WI38 (cell line): ENCODE data around the gene SMCHD1.
"Not testable (repeated sequence)": the region's sequence is repeated elsewhere in the genome, so short reads cannot be mapped to it uniquely, and the experiment has no call there.

Experiments
- H3K4me3 ChIP-seq: 2 replicates; pipeline ENCODE4 v1.5.1; 2011; ENCODE audit warnings: low read depth, mild to moderate bottlenecking, control low read depth, low read length
- CTCF ChIP-seq: IDR thresholded peaks from 2 replicates; pipeline ENCODE4 v1.5.1; 2012; ENCODE audit warnings: low read depth, mild to moderate bottlenecking, control low read depth, low read length

SMCHD1 gene

DNA sequence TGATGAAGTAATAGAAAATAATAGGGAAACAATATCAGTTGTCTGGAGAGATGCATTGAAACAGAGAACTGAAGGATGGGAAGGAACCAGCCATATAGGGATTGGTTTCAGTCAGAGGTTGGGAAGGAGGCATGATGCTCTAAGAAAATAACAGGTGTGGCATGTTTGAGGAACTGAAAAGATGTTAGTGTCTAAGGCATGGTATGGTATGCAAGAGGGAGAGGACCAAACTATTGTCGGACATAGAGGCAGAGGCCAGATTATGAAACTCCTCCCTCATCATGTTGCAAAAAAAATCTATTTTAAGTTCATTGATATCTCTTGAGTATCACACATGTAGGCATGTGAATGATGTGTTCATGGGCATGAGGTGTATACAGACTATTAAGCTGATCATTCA is 142.4 kb downstream of the SMCHD1 start:
- no peak overlapping the region for H3K4me3 ChIP-seq
- no peak for TF ChIP-seq CTCF

DNA sequence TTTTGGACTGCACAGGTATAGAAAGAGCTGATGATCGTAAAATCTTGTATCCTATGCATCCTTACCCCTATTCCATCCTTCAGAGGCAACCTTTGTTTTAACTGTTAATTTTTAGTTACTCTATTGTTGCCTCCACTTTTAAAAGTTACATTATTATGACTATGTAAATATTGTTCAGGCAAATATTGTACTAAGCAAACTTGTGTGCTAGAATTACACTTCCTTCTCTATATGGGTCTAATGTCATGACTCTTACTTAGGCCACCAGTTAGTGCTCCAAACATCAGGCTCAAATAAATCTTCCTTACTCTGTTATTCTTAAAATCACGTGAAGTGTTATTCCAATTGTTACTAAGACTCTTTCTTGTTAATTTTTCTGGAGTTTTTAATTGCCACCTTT is 143.8 kb downstream of the SMCHD1 start:
- TF ChIP-seq CTCF, result no peak
- H3K4me3 ChIP-seq, result no peak overlapping the region

GRCh38 chr18:2805970-2806943 is 150.7 kb downstream of the SMCHD1 start:
- TF ChIP-seq CTCF, result no peak

GRCh38 chr18:2808640-2809039 is 153.1 kb downstream of the SMCHD1 start:
- H3K4me3 ChIP-seq, result not testable (repeated sequence)

More at GRCh38 chr18:2805970-2806943, 150.7 kb downstream of the SMCHD1 start:
- no peak overlapping the region for H3K4me3 ChIP-seq

DNA sequence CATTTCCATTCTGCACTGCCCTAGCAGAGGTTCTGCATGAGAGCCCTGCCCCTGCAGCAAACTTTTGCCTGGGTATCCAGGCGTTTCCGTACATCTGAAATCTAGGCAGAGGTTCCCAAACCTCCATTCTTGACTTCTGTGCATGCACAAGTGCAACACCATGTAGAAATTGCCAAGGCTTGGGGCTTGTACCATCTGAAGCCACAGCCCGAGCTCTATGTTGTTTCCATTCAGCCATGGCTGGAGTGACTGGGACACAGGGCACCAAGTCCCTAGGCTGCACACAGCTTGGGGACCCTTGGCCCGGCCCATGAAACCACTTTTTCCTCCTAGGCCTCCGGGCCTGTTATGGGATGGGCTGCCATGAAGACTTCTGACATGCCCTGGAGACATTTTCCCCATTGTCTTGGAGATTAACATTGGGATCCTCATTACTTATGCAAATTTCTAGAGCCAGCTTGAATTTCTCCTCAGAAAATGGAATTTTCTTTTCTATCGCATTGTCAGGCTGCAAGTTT is 154.2 kb downstream of the SMCHD1 start:
- not testable (repeated sequence) for H3K4me3 ChIP-seq

GRCh38 chr18:2811416-2811815 is 155.9 kb downstream of the SMCHD1 start:
- no peak for TF ChIP-seq CTCF
- H3K4me3 ChIP-seq, result no peak overlapping the region

DNA sequence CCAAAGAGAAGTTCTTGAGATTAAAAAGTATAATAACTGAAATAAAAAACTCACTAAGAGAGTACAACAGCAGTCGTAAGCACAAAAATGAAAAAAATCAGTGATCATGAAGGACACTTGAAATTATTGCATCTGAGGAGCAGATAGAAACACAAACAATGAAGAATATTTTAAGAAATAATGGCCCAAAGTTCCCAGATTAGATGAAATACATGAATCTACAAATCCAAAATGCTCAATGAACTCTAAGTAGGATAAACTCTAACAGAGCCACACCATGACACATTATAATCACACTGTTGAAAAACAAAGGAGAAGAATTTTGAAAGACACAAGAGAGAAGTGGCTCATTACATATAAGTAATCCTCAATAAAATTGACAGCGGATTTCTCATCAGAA is 159.4 kb downstream of the SMCHD1 start:
- H3K4me3 ChIP-seq, result no peak overlapping the region
- no peak for TF ChIP-seq CTCF

- no peak overlapping the region for H3K4me3 ChIP-seq
- TF ChIP-seq CTCF, result no peak
Observed at GRCh38 chr18:2818281-2818680, 162.8 kb downstream of the SMCHD1 start.
